Neuron (in vitro differentiated cells): ENCODE data around the gene KCNIP4.

Source experiments
- H2AFZ ChIP-seq: one replicate; pipeline ENCODE4 v1.6.1; 2013; ENCODE audit warnings: low read depth, mild to moderate bottlenecking, inconsistent platforms, low read length, moderate library complexity
- H3K27me3 ChIP-seq: one replicate; pipeline ENCODE4 v1.6.1; 2013; ENCODE audit warnings: low read length; ENCODE audit not compliant: insufficient read depth
- H3K36me3 ChIP-seq: one replicate; pipeline ENCODE4 v1.6.1; 2013; ENCODE audit warnings: low read length; ENCODE audit not compliant: insufficient read depth
- H3K4me1 ChIP-seq: one replicate; pipeline ENCODE4 v1.6.1; 2013; ENCODE audit warnings: low read length; ENCODE audit not compliant: insufficient read depth
- H3K4me3 ChIP-seq: 2 replicates; pipeline ENCODE4 v1.5.1; 2013; ENCODE audit warnings: mild to moderate bottlenecking, low read length, moderate library complexity
- H3K9me3 ChIP-seq: one replicate; pipeline ENCODE4 v1.6.1; 2013; ENCODE audit warnings: low read length

KCNIP4 gene

DNA sequence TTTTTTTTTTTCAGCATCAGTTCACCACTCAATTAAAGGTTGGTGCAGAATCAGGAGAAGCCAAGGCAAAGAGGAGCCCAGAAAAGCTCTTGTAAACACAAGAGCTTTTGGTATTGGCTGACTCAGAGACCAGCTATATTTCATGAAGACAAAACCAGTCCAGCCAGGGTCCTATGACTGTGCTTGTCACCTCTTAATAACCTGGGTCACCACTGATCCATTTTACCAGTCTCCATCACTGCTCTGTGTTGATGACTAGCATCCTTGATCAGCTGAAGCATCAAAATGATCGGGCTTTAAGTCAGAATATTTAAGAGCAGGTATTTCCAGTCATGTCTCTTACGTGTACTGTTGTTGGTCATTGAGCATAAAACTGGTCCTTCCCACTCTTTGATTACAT is 1010.4 kb downstream of the KCNIP4 start:
- Histone ChIP-seq H3K9me3 (no peaks in the 10 kb centered on the region), H2AFZ (no peak overlapping the region), H3K36me3 (no peaks in the 10 kb centered on the region), H3K27me3 (no peaks in the 10 kb centered on the region), H3K4me1 (no peaks in the 10 kb centered on the region), H3K4me3 (no peak overlapping the region)

- no peaks in the 10 kb centered on the region for H3K9me3 ChIP-seq
- no peaks in the 10 kb centered on the region for H3K4me1 ChIP-seq
- no peak overlapping the region for H3K4me3 ChIP-seq
- no peaks in the 10 kb centered on the region for H3K27me3 ChIP-seq
- H3K36me3 ChIP-seq = no peaks in the 10 kb centered on the region
- no peak overlapping the region for H2AFZ ChIP-seq
Measured at GRCh38 chr4:20926529-20926928, 1022.0 kb downstream of the KCNIP4 start.

- Histone ChIP-seq H3K4me1 (no peaks in the 10 kb centered on the region), H3K9me3 (no peaks in the 10 kb centered on the region), H3K4me3 (no peak overlapping the region), H3K27me3 (no peaks in the 10 kb centered on the region), H2AFZ (no peak overlapping the region), H3K36me3 (no peaks in the 10 kb centered on the region)
Measured at GRCh38 chr4:20925176-20925575, 1023.4 kb downstream of the KCNIP4 start.

GRCh38 chr4:20922962-20923361 is 1025.6 kb downstream of the KCNIP4 start:
- Histone ChIP-seq H3K36me3 (no peaks in the 10 kb centered on the region), H2AFZ (no peak overlapping the region), H3K27me3 (no peaks in the 10 kb centered on the region), H3K4me1 (no peaks in the 10 kb centered on the region), H3K4me3 (no peak overlapping the region), H3K9me3 (no peaks in the 10 kb centered on the region)

GRCh38 chr4:20916106-20916505 is 1032.5 kb downstream of the KCNIP4 start:
- Histone ChIP-seq H3K9me3 (no peaks in the 10 kb centered on the region), H3K4me3 (no peak overlapping the region), H3K4me1 (no peaks in the 10 kb centered on the region), H3K27me3 (no peaks in the 10 kb centered on the region), H2AFZ (no peak overlapping the region), H3K36me3 (no peaks in the 10 kb centered on the region)

DNA sequence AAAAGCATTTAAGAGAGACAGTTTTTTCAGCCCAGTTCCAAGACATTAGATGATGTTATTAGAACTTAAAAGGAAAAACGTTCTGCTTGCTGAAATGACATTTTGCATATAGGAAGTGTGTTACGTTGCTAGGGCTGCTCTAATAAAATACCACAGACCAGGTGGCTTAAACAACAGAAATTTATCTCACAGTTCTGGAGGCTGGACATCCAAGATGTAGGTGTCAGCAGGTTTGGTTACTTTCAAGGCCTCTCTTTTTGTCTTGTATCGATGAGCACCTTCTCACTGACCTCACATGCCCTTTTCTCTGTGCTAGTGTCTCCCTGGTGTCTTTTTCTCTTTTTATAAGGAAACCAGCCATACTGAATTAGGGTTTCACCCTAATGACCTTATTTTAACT is 1043.6 kb downstream of the KCNIP4 start:
- H2AFZ ChIP-seq = no peak overlapping the region
- H3K4me1 ChIP-seq = peaks cover 6% of the 10 kb centered on the region
- no peak overlapping the region for H3K4me3 ChIP-seq
- H3K27me3 ChIP-seq = no peaks in the 10 kb centered on the region
- no peaks in the 10 kb centered on the region for H3K9me3 ChIP-seq
- H3K36me3 ChIP-seq = no peaks in the 10 kb centered on the region

DNA sequence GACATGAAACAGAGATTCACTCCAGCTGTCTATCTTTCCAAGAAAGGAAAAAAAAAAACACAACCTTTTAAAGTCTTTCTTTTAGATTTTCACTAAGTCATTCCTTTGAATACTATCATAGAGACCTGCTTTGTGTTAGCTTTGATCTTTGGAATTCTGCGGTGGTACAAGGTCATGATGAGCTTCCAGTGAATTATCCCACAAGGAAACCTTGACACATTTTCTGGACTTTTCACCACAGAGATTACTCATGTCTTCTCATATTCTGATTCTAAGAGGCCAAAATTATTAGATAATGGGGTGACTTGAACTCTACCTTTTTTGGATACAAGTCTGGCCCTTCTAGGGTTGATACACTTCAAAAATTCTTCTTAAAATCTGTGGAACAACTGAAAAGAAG is 1046.7 kb downstream of the KCNIP4 start:
- H3K27me3 ChIP-seq = no peaks in the 10 kb centered on the region
- H3K36me3 ChIP-seq = no peaks in the 10 kb centered on the region
- H2AFZ ChIP-seq = no peak overlapping the region

GRCh38 chr4:20899591-20899990 is 1049.0 kb downstream of the KCNIP4 start:
- Histone ChIP-seq H3K4me1 (peaks cover 6% of the 10 kb centered on the region), H3K4me3 (no peak overlapping the region), H2AFZ (no peak overlapping the region), H3K9me3 (no peaks in the 10 kb centered on the region), H3K36me3 (no peaks in the 10 kb centered on the region), H3K27me3 (no peaks in the 10 kb centered on the region)

More for the DNA sequence above, 1046.7 kb downstream of the KCNIP4 start:
- H3K4me1 ChIP-seq = peaks cover 6% of the 10 kb centered on the region
- H3K9me3 ChIP-seq = no peaks in the 10 kb centered on the region
- H3K4me3 ChIP-seq = no peak overlapping the region

- H3K36me3 ChIP-seq = no peaks in the 10 kb centered on the region
- H3K4me3 ChIP-seq = no peak overlapping the region
- no peaks in the 10 kb centered on the region for H3K27me3 ChIP-seq
- no peaks in the 10 kb centered on the region for H3K9me3 ChIP-seq
- peaks cover 6% of the 10 kb centered on the region for H3K4me1 ChIP-seq
- H2AFZ ChIP-seq = no peak overlapping the region
Measured at GRCh38 chr4:20895988-20896387, 1052.6 kb downstream of the KCNIP4 start.

GRCh38 chr4:20895208-20895607 is 1053.4 kb downstream of the KCNIP4 start:
- H3K36me3 ChIP-seq = no peaks in the 10 kb centered on the region
- H3K4me3 ChIP-seq = no peak overlapping the region
- no peaks in the 10 kb centered on the region for H3K9me3 ChIP-seq
- no peak overlapping the region for H2AFZ ChIP-seq
- peaks cover 1% of the 10 kb centered on the region for H3K4me1 ChIP-seq
- H3K27me3 ChIP-seq = no peaks in the 10 kb centered on the region

GRCh38 chr4:20890761-20891160 is 1057.8 kb downstream of the KCNIP4 start:
- no peak overlapping the region for H2AFZ ChIP-seq
- H3K4me1 ChIP-seq = no peaks in the 10 kb centered on the region
- H3K4me3 ChIP-seq = no peak overlapping the region
- no peaks in the 10 kb centered on the region for H3K9me3 ChIP-seq
- no peaks in the 10 kb centered on the region for H3K36me3 ChIP-seq
- no peaks in the 10 kb centered on the region for H3K27me3 ChIP-seq

- H3K36me3 ChIP-seq = no peaks in the 10 kb centered on the region
- no peaks in the 10 kb centered on the region for H3K9me3 ChIP-seq
- no peak overlapping the region for H2AFZ ChIP-seq
- H3K4me3 ChIP-seq = no peak overlapping the region
- no peaks in the 10 kb centered on the region for H3K4me1 ChIP-seq
- no peaks in the 10 kb centered on the region for H3K27me3 ChIP-seq
Measured at GRCh38 chr4:20889901-20890300, 1058.7 kb downstream of the KCNIP4 start.

DNA sequence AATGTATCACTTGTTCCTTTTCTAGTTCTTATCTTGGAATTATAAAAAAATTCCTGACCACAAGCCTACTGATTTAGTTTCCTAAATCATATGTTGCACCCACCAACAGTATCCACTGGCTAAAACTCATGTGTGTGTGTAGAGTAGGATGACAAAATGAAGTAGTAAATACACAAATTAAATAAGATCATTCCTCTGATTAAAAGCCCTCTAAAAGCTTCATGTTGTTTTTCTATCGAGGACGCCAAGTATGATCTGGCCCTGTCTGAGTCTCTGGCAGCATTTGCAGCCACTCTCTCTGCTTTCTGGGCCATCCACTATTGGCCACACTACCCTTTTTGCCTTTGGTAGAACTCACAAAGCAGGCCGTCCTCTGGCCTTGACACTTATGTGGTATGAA is 1064.9 kb downstream of the KCNIP4 start:
- H2AFZ ChIP-seq = no peak overlapping the region
- no peaks in the 10 kb centered on the region for H3K9me3 ChIP-seq
- H3K27me3 ChIP-seq = no peaks in the 10 kb centered on the region
- H3K36me3 ChIP-seq = no peaks in the 10 kb centered on the region
- H3K4me3 ChIP-seq = no peak overlapping the region
- no peaks in the 10 kb centered on the region for H3K4me1 ChIP-seq

DNA sequence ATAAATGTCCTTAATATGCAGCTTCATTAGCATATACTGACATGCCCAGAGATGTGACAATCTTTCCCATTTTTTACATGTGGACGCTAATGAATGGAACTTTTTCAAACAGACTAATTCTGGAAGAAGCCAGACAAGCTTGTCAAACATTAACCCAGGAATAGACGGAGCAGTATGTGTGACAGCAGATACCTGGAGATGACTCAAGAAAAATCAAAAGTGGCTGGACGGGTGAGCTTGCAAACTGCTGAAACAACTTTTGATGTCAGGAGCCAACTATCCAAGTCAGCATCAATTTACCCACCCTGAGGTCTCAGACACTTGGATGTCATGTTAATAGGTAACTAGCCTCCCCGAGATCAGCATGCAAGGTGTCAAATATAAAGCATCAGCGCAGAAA is 1065.3 kb downstream of the KCNIP4 start:
- H3K4me1 ChIP-seq = no peaks in the 10 kb centered on the region
- H3K9me3 ChIP-seq = no peaks in the 10 kb centered on the region
- H3K36me3 ChIP-seq = no peaks in the 10 kb centered on the region
- H3K4me3 ChIP-seq = no peak overlapping the region
- no peaks in the 10 kb centered on the region for H3K27me3 ChIP-seq
- no peak overlapping the region for H2AFZ ChIP-seq
